Hepatocyte (in vitro differentiated cells): ENCODE results near the gene SHROOM3. TPM values are rescaled to one million over a fixed set of nuclear protein-coding genes. Genes with fewer than 3 reads are reported as not detected.

Experiments
- DNase-seq: peaks from one replicate; pipeline ENCODE4 v3.0.0-alpha.2; 2016; ENCODE audit warnings: low spot score
- H2AFZ ChIP-seq: fragments of 200-600 bp; sonication (generic); 2 replicates; pipeline ENCODE4 v1.6.0; 2016; ENCODE audit warnings: antibody characterized with exemption, mild to moderate bottlenecking
- H3K27ac ChIP-seq: fragments of 200-600 bp; sonication (generic); 2 replicates; pipeline ENCODE4 v1.5.1; 2016; ENCODE audit warnings: mild to moderate bottlenecking
- H3K27me3 ChIP-seq: fragments of 200-600 bp; sonication (generic); 2 replicates; pipeline ENCODE4 v1.6.1; 2016
- H3K36me3 ChIP-seq: fragments of 200-600 bp; sonication (generic); replicated peaks from 2 replicates; pipeline ENCODE4 v1.5.1; 2016; ENCODE audit warnings: low read depth; ENCODE audit not compliant: insufficient read depth
- H3K4me1 ChIP-seq: fragments of 200-600 bp; sonication (generic); 2 replicates; pipeline ENCODE4 v1.5.1; 2016; ENCODE audit warnings: mild to moderate bottlenecking, moderate library complexity; ENCODE audit not compliant: insufficient read depth
- H3K4me2 ChIP-seq: fragments of 200-600 bp; sonication (generic); 2 replicates; pipeline ENCODE4 v1.6.0; 2016
- H3K4me3 ChIP-seq: fragments of 200-600 bp; sonication (generic); 2 replicates; pipeline ENCODE4 v1.5.1; 2016; ENCODE audit warnings: mild to moderate bottlenecking
- H3K79me2 ChIP-seq: fragments of 200-600 bp; sonication (generic); 2 replicates; pipeline ENCODE4 v1.6.0; 2017; ENCODE audit warnings: mild to moderate bottlenecking
- H3K9me2 ChIP-seq: fragments of 200-600 bp; sonication (generic); replicated peaks from 2 replicates; pipeline ENCODE4 v1.6.0; 2017; ENCODE audit warnings: mild to moderate bottlenecking; ENCODE audit not compliant: insufficient read depth
- H3K9me3 ChIP-seq: fragments of 200-600 bp; sonication (generic); 2 replicates; pipeline ENCODE4 v1.5.1; 2016; ENCODE audit warnings: low read depth, mild to moderate bottlenecking
- H4K20me1 ChIP-seq: fragments of 200-600 bp; sonication (generic); 2 replicates; pipeline ENCODE4 v1.6.0; 2016; ENCODE audit warnings: mild to moderate bottlenecking; ENCODE audit not compliant: insufficient read depth, poor library complexity, severe bottlenecking
- EZH2 ChIP-seq: fragments of 200-600 bp; sonication (generic); IDR thresholded peaks from 2 replicates; pipeline ENCODE4 v1.6.1; 2016; ENCODE audit warnings: antibody characterized with exemption, mild to moderate bottlenecking, borderline replicate concordance
- EZH2phosphoT487 ChIP-seq: fragments of 200-600 bp; sonication (generic); IDR thresholded peaks from one replicate; pipeline ENCODE4 v1.6.1; 2018; ENCODE audit warnings: antibody characterized with exemption, mild to moderate bottlenecking, low read depth, moderate library complexity; ENCODE audit not compliant: unreplicated experiment, severe bottlenecking
- WGBS: methylation state at CpG from one replicate; pipeline ENCODE4 v1.1.6; 2016; ENCODE audit warnings: low lambda C conversion rate; ENCODE audit errors: missing lambda C conversion rate; 5-methylcytosine and 5-hydroxymethylcytosine counted together
- polyA plus RNA-seq: library from polyadenylated mRNA; unstranded; fragments of >200 nt; fragmentation: Nextera tagmentation; extraction: Ambion mirVana; gene quantifications from 2 replicates; pipeline ENCODE4 v1.2.1, GENCODE V29; 2016
- total RNA-seq: library from RNA; depleted of rRNA; stranded (reverse); fragments of >200 nt; gene quantifications from 2 replicates; pipeline ENCODE4 v1.2.3, GENCODE V29; 2014
- TF ChIP-seq, protein P1 (sequence below): fragments of 200-600 bp; sonication (generic); IDR thresholded peaks from 2 replicates; pipeline ENCODE4 v1.5.1; 2016; ENCODE audit warnings: antibody characterized with exemption, mild to moderate bottlenecking; ENCODE audit not compliant: poor library complexity

SHROOM3 gene
- total and polyA plus RNA-seq, 2 experiments from 2014 or later, result 35.0 to 63.1 TPM

DNA sequence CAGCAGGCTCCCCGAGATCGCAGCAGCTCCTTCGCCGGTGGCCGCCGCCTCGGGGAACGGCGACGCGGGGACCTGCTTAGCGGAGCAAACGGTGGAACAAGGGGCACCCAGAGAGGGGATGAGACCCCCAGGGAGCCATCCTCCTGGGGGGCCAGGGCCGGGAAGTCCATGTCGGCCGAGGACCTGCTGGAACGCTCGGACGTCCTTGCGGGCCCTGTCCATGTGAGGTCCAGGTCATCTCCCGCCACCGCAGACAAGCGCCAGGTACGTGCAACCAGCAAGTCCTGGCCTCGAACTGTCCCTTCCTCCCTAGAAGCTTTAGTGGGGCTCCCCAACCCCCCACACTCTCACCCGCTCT is 306.6 kb downstream of the SHROOM3 start:
- Histone ChIP-seq H3K9me2 (no peaks in the 10 kb centered on the region), H3K27me3 (no peaks in the 10 kb centered on the region), H3K9me3 (no peaks in the 10 kb centered on the region), H3K4me2 (no peak overlapping the region), H3K4me3 (no peak overlapping the region), H4K20me1 (no peaks in the 10 kb centered on the region), H3K4me1 (peaks cover 9% of the 10 kb centered on the region), H2AFZ (no peak overlapping the region), H3K36me3 (no peaks in the 10 kb centered on the region), H3K79me2 (peaks cover 38% of the 10 kb centered on the region), H3K27ac (no peak overlapping the region)
- no peak for TF ChIP-seq EZH2
- no peak for TF ChIP-seq EZH2phosphoT487
- TF ChIP-seq, protein P1, sequence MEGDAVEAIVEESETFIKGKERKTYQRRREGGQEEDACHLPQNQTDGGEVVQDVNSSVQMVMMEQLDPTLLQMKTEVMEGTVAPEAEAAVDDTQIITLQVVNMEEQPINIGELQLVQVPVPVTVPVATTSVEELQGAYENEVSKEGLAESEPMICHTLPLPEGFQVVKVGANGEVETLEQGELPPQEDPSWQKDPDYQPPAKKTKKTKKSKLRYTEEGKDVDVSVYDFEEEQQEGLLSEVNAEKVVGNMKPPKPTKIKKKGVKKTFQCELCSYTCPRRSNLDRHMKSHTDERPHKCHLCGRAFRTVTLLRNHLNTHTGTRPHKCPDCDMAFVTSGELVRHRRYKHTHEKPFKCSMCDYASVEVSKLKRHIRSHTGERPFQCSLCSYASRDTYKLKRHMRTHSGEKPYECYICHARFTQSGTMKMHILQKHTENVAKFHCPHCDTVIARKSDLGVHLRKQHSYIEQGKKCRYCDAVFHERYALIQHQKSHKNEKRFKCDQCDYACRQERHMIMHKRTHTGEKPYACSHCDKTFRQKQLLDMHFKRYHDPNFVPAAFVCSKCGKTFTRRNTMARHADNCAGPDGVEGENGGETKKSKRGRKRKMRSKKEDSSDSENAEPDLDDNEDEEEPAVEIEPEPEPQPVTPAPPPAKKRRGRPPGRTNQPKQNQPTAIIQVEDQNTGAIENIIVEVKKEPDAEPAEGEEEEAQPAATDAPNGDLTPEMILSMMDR, result no peak
- WGBS, result 98% methylated on average over 25 of the region's 26 CpGs
- no peak for DNase-seq

DNA sequence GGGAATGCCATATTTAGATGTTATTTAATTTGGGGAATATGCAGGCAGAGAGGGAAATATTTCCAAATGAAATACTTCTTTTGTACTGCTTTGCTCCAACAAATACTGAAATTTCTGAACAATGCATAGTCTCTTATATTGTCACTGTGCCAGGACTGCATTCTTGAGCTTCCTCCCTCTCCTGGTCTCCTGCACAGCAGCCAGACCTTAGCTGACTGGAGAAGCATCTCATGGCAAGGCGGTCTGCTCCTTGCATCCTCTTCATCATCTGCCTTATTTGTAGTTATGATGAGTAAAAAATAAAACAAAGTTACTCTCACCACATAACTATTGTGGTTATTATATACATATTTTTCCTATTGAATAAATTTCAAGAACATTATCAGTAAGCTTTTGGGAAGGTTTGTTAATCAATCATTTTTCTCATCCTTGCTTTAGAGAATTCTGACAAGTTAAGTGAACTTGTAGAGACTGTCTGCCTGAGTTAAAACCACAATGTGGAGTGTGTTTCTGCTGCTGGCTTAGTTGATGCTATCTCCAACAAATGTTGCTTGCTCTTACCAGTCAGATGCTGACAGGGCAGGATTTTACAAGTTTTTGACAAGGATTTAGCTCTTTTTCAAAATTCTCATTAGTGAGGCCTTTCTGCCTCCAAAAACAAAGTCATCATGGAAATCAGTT is 309.4 kb downstream of the SHROOM3 start:
- Histone ChIP-seq H3K9me2 (no peaks in the 10 kb centered on the region), H3K36me3 (no peaks in the 10 kb centered on the region), H2AFZ (no peak overlapping the region), H3K27ac (no peak overlapping the region), H3K27me3 (no peaks in the 10 kb centered on the region), H3K9me3 (no peaks in the 10 kb centered on the region), H3K79me2 (peaks cover 40% of the 10 kb centered on the region), H3K4me2 (no peak overlapping the region), H4K20me1 (no peaks in the 10 kb centered on the region), H3K4me3 (no peak overlapping the region), H3K4me1 (peaks cover 5% of the 10 kb centered on the region)
- no peak for DNase-seq
- TF ChIP-seq EZH2 (no peak), EZH2phosphoT487 (no peak)
- TF ChIP-seq, protein P1, result no peak
- WGBS, result 82% methylated on average over 1 of the region's 1 CpG

DNA sequence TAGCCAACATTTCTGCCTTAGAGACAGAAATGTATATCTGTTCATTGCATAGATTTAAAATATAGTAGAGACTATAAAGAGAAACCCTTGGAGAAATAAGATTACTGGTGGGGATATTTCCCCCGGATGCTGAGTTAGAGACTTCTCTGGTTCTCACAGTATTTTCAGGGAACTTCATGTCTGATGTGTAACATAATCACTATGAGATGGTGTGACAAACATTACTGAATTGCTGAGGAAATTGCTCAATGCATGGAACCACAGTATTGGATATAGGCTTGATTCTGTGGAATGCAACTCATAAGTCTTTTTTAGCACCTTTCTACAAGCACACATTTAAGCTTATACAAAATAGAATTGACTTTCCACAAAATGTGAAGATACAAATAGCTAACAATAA is 310.2 kb downstream of the SHROOM3 start:
- no peak overlapping the region for H3K27ac ChIP-seq
- TF ChIP-seq, protein P1, result no peak
- TF ChIP-seq EZH2, result no peak
- no peak for TF ChIP-seq EZH2phosphoT487
- WGBS, result 90% methylated on average over 1 of the region's 1 CpG
- H3K27me3 ChIP-seq, result no peaks in the 10 kb centered on the region
- no peaks in the 10 kb centered on the region for H3K9me2 ChIP-seq
- no peak overlapping the region for H2AFZ ChIP-seq
- H3K79me2 ChIP-seq, result peaks cover 41% of the 10 kb centered on the region
- no peaks in the 10 kb centered on the region for H3K9me3 ChIP-seq
- no peak for DNase-seq
- H3K4me2 ChIP-seq, result no peak overlapping the region
- H3K36me3 ChIP-seq, result no peaks in the 10 kb centered on the region
- peaks cover 5% of the 10 kb centered on the region for H3K4me1 ChIP-seq
- no peak overlapping the region for H3K4me3 ChIP-seq
- no peaks in the 10 kb centered on the region for H4K20me1 ChIP-seq

DNA sequence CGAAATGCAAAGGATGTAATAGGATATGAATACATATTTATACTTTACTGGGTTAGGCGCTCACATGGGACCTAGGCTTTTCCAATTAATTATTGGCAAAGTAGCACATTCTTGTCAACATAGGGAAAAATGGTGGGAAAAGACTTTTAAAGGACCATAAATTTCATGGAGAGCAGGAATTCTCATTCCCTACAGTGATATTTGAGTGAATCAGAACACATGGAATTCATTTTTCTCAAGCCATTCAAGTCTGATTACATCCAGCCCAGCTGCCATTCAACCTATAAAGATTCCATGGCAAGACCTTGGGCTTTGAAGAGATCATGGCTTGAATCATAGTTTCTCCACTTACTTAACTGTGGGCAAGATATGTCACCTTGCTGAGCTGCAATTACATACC is 312.5 kb downstream of the SHROOM3 start:
- WGBS, result 75% methylated on average over 2 of the region's 2 CpGs
- peaks cover 5% of the 10 kb centered on the region for H3K4me1 ChIP-seq
- no peaks in the 10 kb centered on the region for H3K27me3 ChIP-seq
- no peak overlapping the region for H2AFZ ChIP-seq
- no peaks in the 10 kb centered on the region for H4K20me1 ChIP-seq
- H3K4me2 ChIP-seq, result no peak overlapping the region
- H3K9me2 ChIP-seq, result no peaks in the 10 kb centered on the region
- DNase-seq, result no peak
- no peak overlapping the region for H3K4me3 ChIP-seq
- no peaks in the 10 kb centered on the region for H3K36me3 ChIP-seq
- no peak for TF ChIP-seq EZH2
- no peak for TF ChIP-seq EZH2phosphoT487
- TF ChIP-seq, protein P1, result no peak
- H3K79me2 ChIP-seq, result peaks cover 46% of the 10 kb centered on the region
- no peak overlapping the region for H3K27ac ChIP-seq
- no peaks in the 10 kb centered on the region for H3K9me3 ChIP-seq
